Activated B cell treated with CpG ODN at 0.5 μM for 24 hours (primary cell): Measurements from ENCODE around the gene TIAM2. TPM values are rescaled to one million over a fixed set of nuclear protein-coding genes. Genes with fewer than 3 reads are reported as not detected.

Source experiments
- ATAC-seq: fragments of 200-7000 bp; cut with Tn5 transposase; one replicate; pipeline ENCODE4 v1.10.0; 2021; ENCODE audit warnings: low read depth, mild to moderate bottlenecking, moderate library complexity
- CTCF ChIA-PET: fragments of 350-600 bp; sonication (Branson Sonifier 250); formaldehyde crosslinking; loops from one replicate; lab custom pipeline; 2021; ENCODE audit warnings: antibody characterized with exemption; lab: Charles Lee
- POLR2A ChIA-PET: fragments of 350-600 bp; sonication (Branson Sonifier 250); formaldehyde crosslinking; loops from one replicate; lab custom pipeline; 2021; ENCODE audit warnings: antibody characterized with exemption; lab: Charles Lee
- DNase-seq: peaks from one replicate; pipeline ENCODE4 v3.0.0; 2022
- H3K27ac Mint-ChIP-seq: one replicate; pipeline ENCODE4 v1.8.0; 2020; ENCODE audit warnings: mixed read lengths
- H3K27me3 Mint-ChIP-seq: one replicate; pipeline ENCODE4 v1.8.0; 2021; ENCODE audit warnings: mixed read lengths
- H3K36me3 Mint-ChIP-seq: one replicate; pipeline ENCODE4 v1.8.0; 2021; ENCODE audit warnings: low read depth, mixed read lengths
- H3K4me1 Mint-ChIP-seq: one replicate; pipeline ENCODE4 v1.8.0; 2021; ENCODE audit warnings: mixed read lengths
- H3K4me3 Mint-ChIP-seq: one replicate; pipeline ENCODE4 v1.8.0; 2020; ENCODE audit warnings: mild to moderate bottlenecking, mixed read lengths
- H3K9me3 Mint-ChIP-seq: one replicate; pipeline ENCODE4 v1.8.0; 2020; ENCODE audit warnings: mixed read lengths
- CTCF ChIP-seq: fragments of 200-600 bp; IDR thresholded peaks from one replicate; pipeline ENCODE4 v1.8.0; 2022; ENCODE audit warnings: antibody characterized with exemption, mild to moderate bottlenecking
- intact Hi-C: fragments of 100-400 bp; cut with micrococcal nuclease; formaldehyde crosslinking; loops from one replicate; pipeline ENCODE4 v1.15.1; 2024
- total RNA-seq: library from RNA; stranded (reverse); gene quantifications from 2 replicates; pipeline ENCODE4 v1.2.3, GENCODE V29; 2022

TIAM2 gene
- total RNA-seq, 1 donor from 2014 or later: 13.0 TPM

- Mint-ChIP-seq H3K4me3 (no peak overlapping the region), H3K9me3 (peaks cover 5% of the 10 kb centered on the region), H3K36me3 (no peaks in the 10 kb centered on the region), H3K4me1 (no peaks in the 10 kb centered on the region), H3K27ac (no peak overlapping the region), H3K27me3 (no peaks in the 10 kb centered on the region)
- CTCF ChIA-PET: no interaction called here
- POLR2A ChIA-PET: no interaction called here
- DNase-seq: no peak
- TF ChIP-seq CTCF: no peak
- intact Hi-C loops: no loop called here
- no peak for ATAC-seq
These were observed 237.7 kb downstream of the TIAM2 start for GRCh38 chr6:155232848-155233247.

GRCh38 chr6:155234167-155234566 lies 239.1 kb downstream of the TIAM2 start:
- H3K4me3 Mint-ChIP-seq: no peak overlapping the region
- CTCF ChIA-PET: no interaction called here
- H3K4me1 Mint-ChIP-seq: no peaks in the 10 kb centered on the region
- H3K9me3 Mint-ChIP-seq: peaks cover 7% of the 10 kb centered on the region
- H3K27me3 Mint-ChIP-seq: no peaks in the 10 kb centered on the region
- TF ChIP-seq CTCF: no peak
- no peak overlapping the region for H3K27ac Mint-ChIP-seq
- no peak for DNase-seq
- intact Hi-C loops: no loop called here
- POLR2A ChIA-PET: no interaction called here
- ATAC-seq: no peak
- no peaks in the 10 kb centered on the region for H3K36me3 Mint-ChIP-seq

- H3K36me3 Mint-ChIP-seq: no peaks in the 10 kb centered on the region
- CTCF ChIA-PET: no interaction called here
- intact Hi-C loops: no loop called here
- no peaks in the 10 kb centered on the region for H3K4me1 Mint-ChIP-seq
- peaks cover 7% of the 10 kb centered on the region for H3K9me3 Mint-ChIP-seq
- no peak for DNase-seq
- no peak for ATAC-seq
- no peak overlapping the region for H3K4me3 Mint-ChIP-seq
- TF ChIP-seq CTCF: no peak
- H3K27me3 Mint-ChIP-seq: no peaks in the 10 kb centered on the region
- no peak overlapping the region for H3K27ac Mint-ChIP-seq
- POLR2A ChIA-PET: no interaction called here
These were observed 239.6 kb downstream of the TIAM2 start for GRCh38 chr6:155234687-155235086.

GRCh38 chr6:155235087-155235486 lies 240.0 kb downstream of the TIAM2 start:
- DNase-seq (no peak), ATAC-seq (no peak)
- no peak for TF ChIP-seq CTCF
- H3K4me3 Mint-ChIP-seq: no peak overlapping the region
- H3K27ac Mint-ChIP-seq: no peak overlapping the region
- intact Hi-C loops: no loop called here
- H3K27me3 Mint-ChIP-seq: no peaks in the 10 kb centered on the region
- H3K4me1 Mint-ChIP-seq: no peaks in the 10 kb centered on the region
- ChIA-PET CTCF (no interaction called here), POLR2A (no interaction called here)
- peaks cover 7% of the 10 kb centered on the region for H3K9me3 Mint-ChIP-seq
- H3K36me3 Mint-ChIP-seq: no peaks in the 10 kb centered on the region

GRCh38 chr6:155237613-155238012 lies 242.5 kb downstream of the TIAM2 start:
- no peaks in the 10 kb centered on the region for H3K4me1 Mint-ChIP-seq
- no peak overlapping the region for H3K27ac Mint-ChIP-seq
- TF ChIP-seq CTCF: no peak
- ATAC-seq: no peak
- POLR2A ChIA-PET: no interaction called here
- no peaks in the 10 kb centered on the region for H3K36me3 Mint-ChIP-seq
- H3K4me3 Mint-ChIP-seq: no peak overlapping the region
- CTCF ChIA-PET: interaction anchor here (1.7 kb wide), 1 partner anchor 60 kb away, joined by 4 read pairs; no protein-coding TSS in a partner anchor
- no peak for DNase-seq
- H3K27me3 Mint-ChIP-seq: no peaks in the 10 kb centered on the region
- H3K9me3 Mint-ChIP-seq: peaks cover 7% of the 10 kb centered on the region
- intact Hi-C loops: no loop called here
